Trophoblast cell (in vitro differentiated cells and primary cell): ENCODE results near the gene CA5B.
"Not testable (repeated sequence)": the region's sequence is repeated elsewhere in the genome, so short reads cannot be mapped to it uniquely, and the experiment has no call there.

Experiments
- DNase-seq, 2 donors: peaks; one replicate each; pipeline ENCODE4 v3.0.0-alpha.2; 2016
- H2AFZ ChIP-seq: 2 replicates; pipeline ENCODE4 v1.6.1; 2013; ENCODE audit warnings: low read length, moderate library complexity, mild to moderate bottlenecking; ENCODE audit not compliant: insufficient read depth, poor library complexity
- H2AK5ac ChIP-seq: 2 replicates; pipeline ENCODE4 v1.6.1; 2013; ENCODE audit warnings: mild to moderate bottlenecking, low read length
- H2BK120ac ChIP-seq: 2 replicates; pipeline ENCODE4 v1.6.1; 2013; ENCODE audit warnings: low read length, mild to moderate bottlenecking, moderate library complexity; ENCODE audit not compliant: insufficient read depth, poor library complexity
- H2BK12ac ChIP-seq: 2 replicates; pipeline ENCODE4 v1.6.1; 2013; ENCODE audit warnings: mild to moderate bottlenecking, low read length, moderate library complexity
- H2BK5ac ChIP-seq: 2 replicates; pipeline ENCODE4 v1.6.1; 2013; ENCODE audit warnings: low read length, low read depth, moderate library complexity, mild to moderate bottlenecking; ENCODE audit not compliant: poor library complexity
- H3K14ac ChIP-seq: 2 replicates; pipeline ENCODE4 v1.6.1; 2013; ENCODE audit warnings: mild to moderate bottlenecking, low read length
- H3K18ac ChIP-seq: 2 replicates; pipeline ENCODE4 v1.6.1; 2013; ENCODE audit warnings: mild to moderate bottlenecking, low read length
- H3K23ac ChIP-seq: 2 replicates; pipeline ENCODE4 v1.6.1; 2013; ENCODE audit warnings: low read length
- H3K27ac ChIP-seq: 2 replicates; pipeline ENCODE4 v1.5.1; 2013; ENCODE audit warnings: low read depth, mild to moderate bottlenecking, inconsistent platforms, low read length, moderate library complexity
- H3K27me3 ChIP-seq: 2 replicates; pipeline ENCODE4 v1.6.1; 2013; ENCODE audit warnings: inconsistent platforms, mild to moderate bottlenecking, low read length, moderate library complexity; ENCODE audit not compliant: insufficient read depth
- H3K36me3 ChIP-seq, 2 experiments: 1 replicate in 1 of 2; 2 replicates in 1 of 2; pipeline ENCODE4 v1.6.1; 2013; ENCODE audit warnings: low read length in 2 of 2, mild to moderate bottlenecking in 2 of 2, moderate library complexity in 1 of 2; ENCODE audit not compliant: insufficient read depth in 2 of 2, control insufficient read depth in 1 of 2
- H3K4ac ChIP-seq: 2 replicates; pipeline ENCODE4 v1.6.1; 2013; ENCODE audit warnings: low read depth, mild to moderate bottlenecking, low read length, moderate library complexity
- H3K4me1 ChIP-seq, 2 experiments: 1 replicate in 1 of 2; 2 replicates in 1 of 2; pipeline ENCODE4 v1.6.1; 2013; ENCODE audit warnings: low read length in 2 of 2, mild to moderate bottlenecking in 2 of 2, moderate library complexity in 1 of 2; ENCODE audit not compliant: insufficient read depth in 2 of 2, control insufficient read depth in 1 of 2
- H3K4me2 ChIP-seq: 2 replicates; pipeline ENCODE4 v1.6.1; 2013; ENCODE audit warnings: inconsistent platforms, mild to moderate bottlenecking, low read length, moderate library complexity
- H3K4me3 ChIP-seq: 2 replicates; pipeline ENCODE4 v1.5.1; 2013; ENCODE audit warnings: mild to moderate bottlenecking, low read depth, low read length, inconsistent platforms
- H3K79me1 ChIP-seq: one replicate; pipeline ENCODE4 v1.6.1; 2013; ENCODE audit warnings: low read length
- H3K79me2 ChIP-seq: 2 replicates; pipeline ENCODE4 v1.6.1; 2013; ENCODE audit warnings: low read length, mild to moderate bottlenecking; ENCODE audit not compliant: control insufficient read depth, insufficient read depth, poor library complexity
- H3K9ac ChIP-seq: 2 replicates; pipeline ENCODE4 v1.6.1; 2013; ENCODE audit warnings: mild to moderate bottlenecking, low read length
- H3K9me3 ChIP-seq: 2 replicates; pipeline ENCODE4 v1.6.1; 2013; ENCODE audit warnings: low read depth, mild to moderate bottlenecking, control low read depth, inconsistent platforms, low read length; ENCODE audit not compliant: insufficient read depth
- H4K12ac ChIP-seq: 2 replicates; pipeline ENCODE4 v1.6.1; 2013; ENCODE audit warnings: low read depth, mild to moderate bottlenecking, low read length, moderate library complexity
- H4K8ac ChIP-seq: 2 replicates; pipeline ENCODE4 v1.6.1; 2013; ENCODE audit warnings: low read depth, mild to moderate bottlenecking, low read length, moderate library complexity
- H4K91ac ChIP-seq: one replicate; pipeline ENCODE4 v1.6.1; 2013; ENCODE audit warnings: low read depth, mild to moderate bottlenecking, low read length, moderate library complexity
- WGBS: extraction: QIAGEN DNeasy Blood & Tissue Kit; methylation state at CpG from one replicate; pipeline ENCODE4 v1.1.7; 2013; ENCODE audit warnings: missing lambda C conversion rate; ENCODE audit not compliant: insufficient read length, insufficient coverage; ENCODE audit errors: extremely low coverage; 5-methylcytosine and 5-hydroxymethylcytosine counted together

CA5B gene

GRCh38 chrX:15703809-15704208 lies 34.3 kb upstream of the CA5B start:
- H3K9me3 ChIP-seq, H3K18ac ChIP-seq, H3K4me1 ChIP-seq, H3K4me3 ChIP-seq, H2BK12ac ChIP-seq, H3K36me3 ChIP-seq, H2BK120ac ChIP-seq, H2AK5ac ChIP-seq, H3K9ac ChIP-seq, H3K27ac ChIP-seq, H3K79me2 ChIP-seq, H3K4ac ChIP-seq, H4K91ac ChIP-seq, H3K79me1 ChIP-seq, H3K4me2 ChIP-seq, H4K8ac ChIP-seq, H3K14ac ChIP-seq, H3K23ac ChIP-seq, DNase-seq, H3K27me3 ChIP-seq, H4K12ac ChIP-seq, H2AFZ ChIP-seq, H2BK5ac ChIP-seq: not testable (repeated sequence)
- no CpG with 5 or more reads among the region's 5 CpGs for WGBS

- not testable (repeated sequence) for H3K27ac ChIP-seq, H3K4me3 ChIP-seq, DNase-seq, H2BK5ac ChIP-seq, H2BK12ac ChIP-seq, H3K14ac ChIP-seq, H4K91ac ChIP-seq, H3K27me3 ChIP-seq, H2BK120ac ChIP-seq, H3K18ac ChIP-seq, H4K12ac ChIP-seq, H3K36me3 ChIP-seq, H3K4me2 ChIP-seq, H2AFZ ChIP-seq, H2AK5ac ChIP-seq, H3K4ac ChIP-seq, H4K8ac ChIP-seq, H3K4me1 ChIP-seq, H3K79me1 ChIP-seq, H3K23ac ChIP-seq, H3K9me3 ChIP-seq, H3K9ac ChIP-seq, H3K79me2 ChIP-seq
- no CpG with 5 or more reads among the region's 8 CpGs for WGBS
These were observed 33.8 kb upstream of the CA5B start for GRCh38 chrX:15704273-15704672.

GRCh38 chrX:15714529-15714928 lies 23.5 kb upstream of the CA5B start:
- no peak overlapping the region for H2AK5ac ChIP-seq
- no peak overlapping the region for H2BK5ac ChIP-seq
- no peak overlapping the region for H3K23ac ChIP-seq
- no peaks in the 10 kb centered on the region for H3K4me1 ChIP-seq
- no peaks in the 10 kb centered on the region for H3K79me1 ChIP-seq
- no peak overlapping the region for H3K9ac ChIP-seq
- no peak overlapping the region for H2AFZ ChIP-seq
- no peak overlapping the region for H3K18ac ChIP-seq
- H3K4me2 ChIP-seq = no peak overlapping the region
- WGBS = no CpG with 5 or more reads among the region's 1 CpG
- no peak overlapping the region for H2BK12ac ChIP-seq
- H4K91ac ChIP-seq = no peak overlapping the region
- H3K4me3 ChIP-seq = no peak overlapping the region
- no peaks in the 10 kb centered on the region for H3K36me3 ChIP-seq
- H3K27ac ChIP-seq = no peak overlapping the region
- H3K14ac ChIP-seq = no peak overlapping the region
- no peaks in the 10 kb centered on the region for H3K79me2 ChIP-seq
- no peak for DNase-seq
- H4K8ac ChIP-seq = no peak overlapping the region
- no peaks in the 10 kb centered on the region for H3K27me3 ChIP-seq
- H2BK120ac ChIP-seq = no peak overlapping the region
- no peak overlapping the region for H4K12ac ChIP-seq
- H3K9me3 ChIP-seq = no peaks in the 10 kb centered on the region
- H3K4ac ChIP-seq = no peak overlapping the region

DNA sequence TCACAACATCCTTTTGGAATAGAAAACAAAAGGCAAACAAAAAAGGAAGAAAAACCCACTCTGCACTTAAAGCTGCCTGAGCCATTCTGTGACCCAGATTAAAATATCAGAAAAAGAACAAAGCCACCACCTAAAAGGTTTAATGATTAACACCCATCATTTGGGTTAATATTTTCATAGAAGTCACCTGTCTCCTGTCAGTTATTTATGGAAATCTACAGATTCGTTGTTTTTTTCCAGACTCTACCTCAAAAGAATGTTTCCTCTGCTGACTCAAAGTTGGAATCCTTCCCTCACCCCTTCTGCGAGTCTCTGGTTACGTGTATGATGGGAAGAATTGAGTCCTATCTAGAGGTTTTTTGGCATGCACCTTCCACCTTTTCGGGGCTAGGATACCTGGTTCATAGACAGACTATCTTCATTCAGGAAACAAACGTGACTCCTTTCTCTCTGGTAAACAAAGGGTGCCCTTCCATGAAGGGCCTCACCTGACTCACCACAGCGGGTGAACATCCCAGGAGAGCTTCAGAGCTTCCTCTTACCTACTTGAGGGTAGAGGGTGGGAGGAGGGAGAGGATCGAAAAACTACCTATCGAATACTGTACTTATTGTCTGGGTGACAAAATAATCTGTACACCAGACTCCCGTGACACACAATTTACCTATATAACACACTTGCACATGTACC lies 19.6 kb upstream of the CA5B start:
- no peak overlapping the region for H4K8ac ChIP-seq
- whole genome bisulfite sequencing = no CpG with 5 or more reads among the region's 9 CpGs

More for the DNA sequence above, 19.6 kb upstream of the CA5B start:
- no peaks in the 10 kb centered on the region for H3K36me3 ChIP-seq
- H4K91ac ChIP-seq = no peak overlapping the region
- no peak overlapping the region for H2AK5ac ChIP-seq
- DNase-seq = no peak
- no peak overlapping the region for H2BK5ac ChIP-seq
- no peak overlapping the region for H3K4me3 ChIP-seq
- H4K12ac ChIP-seq = no peak overlapping the region
- H3K18ac ChIP-seq = no peak overlapping the region
- H3K27ac ChIP-seq = no peak overlapping the region
- H3K4me2 ChIP-seq = no peak overlapping the region
- no peaks in the 10 kb centered on the region for H3K4me1 ChIP-seq
- no peak overlapping the region for H2BK12ac ChIP-seq
- no peak overlapping the region for H2AFZ ChIP-seq
- H3K9ac ChIP-seq = no peak overlapping the region
- no peak overlapping the region for H2BK120ac ChIP-seq
- H3K4ac ChIP-seq = no peak overlapping the region
- H3K9me3 ChIP-seq = no peaks in the 10 kb centered on the region
- H3K79me1 ChIP-seq = no peaks in the 10 kb centered on the region
- H3K14ac ChIP-seq = no peak overlapping the region
- no peaks in the 10 kb centered on the region for H3K79me2 ChIP-seq
- H3K27me3 ChIP-seq = no peaks in the 10 kb centered on the region
- H3K23ac ChIP-seq = no peak overlapping the region
